ENCODE data around the gene CWH43. TPM values are rescaled to one million over a fixed set of nuclear protein-coding genes. Genes with fewer than 3 reads are reported as not detected.
A peak's percentile ranks its signal among the peaks of the same experiment; 100 is the strongest.
"Not testable (repeated sequence)": the region's sequence is repeated elsewhere in the genome, so short reads cannot be mapped to it uniquely, and the experiment has no call there.

Gene CWH43
- polyA plus RNA-seq, 6 donors from 2014 or later, result not detected

DNA sequence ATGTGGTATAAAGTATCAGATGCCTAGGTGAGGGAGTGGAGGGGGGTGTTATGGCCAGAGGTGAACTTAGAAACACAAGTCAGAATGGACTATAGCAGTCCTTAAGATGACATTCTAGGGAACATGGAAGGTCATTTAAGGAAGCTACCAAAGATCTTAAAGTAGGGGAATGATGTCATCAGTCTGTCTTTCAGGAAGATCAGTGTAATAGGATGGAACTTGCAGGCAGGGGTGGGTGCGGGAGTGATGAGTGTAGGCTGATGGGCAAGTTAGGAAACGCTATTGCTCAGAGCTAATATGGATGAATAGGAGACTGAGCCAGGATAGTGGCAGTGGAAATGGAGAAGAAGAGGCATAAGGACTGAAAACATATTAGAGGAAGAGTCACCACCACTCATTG, 27.5 kb upstream of the CWH43 start:
- DNase-seq (no peak), ATAC-seq (ENCODE audit: low read depth in 2 of 2) (no peak)
- no peaks in the 10 kb centered on the region for H3K9me3 Mint-ChIP-seq
- no peaks in the 10 kb centered on the region for H3K36me3 Mint-ChIP-seq
- peaks cover 5 to 31% (median 26%) of the 10 kb centered on the region in 3 donors for H3K27me3 Mint-ChIP-seq
- no peak overlapping the region for H3K27ac Mint-ChIP-seq
- no peak overlapping the region for H3K4me3 Mint-ChIP-seq
- peaks cover 0 to 2% (median 0%) of the 10 kb centered on the region in 3 donors for H3K4me1 Mint-ChIP-seq

GRCh38 chr4:48960988-48961635, 25.0 kb upstream of the CWH43 start:
- DNase-seq, result no peak
- Mint-ChIP-seq H3K4me3 (no peak overlapping the region), H3K9me3 (no peaks in the 10 kb centered on the region), H3K4me1 (no peaks in the 10 kb centered on the region), H3K27ac (peak overlapping the region in 1 of 6 donors; percentile 1), H3K27me3 (peaks cover 5 to 19% (median 16%) of the 10 kb centered on the region in 3 donors), H3K36me3 (no peaks in the 10 kb centered on the region)
- no peak for ATAC-seq (ENCODE audit: low read depth in 2 of 2)

GRCh38 chr4:48962636-48963035, 23.4 kb upstream of the CWH43 start:
- ATAC-seq (ENCODE audit: low read depth in 2 of 2) (no peak), DNase-seq (no peak)
- no peaks in the 10 kb centered on the region for H3K9me3 Mint-ChIP-seq
- H3K36me3 Mint-ChIP-seq, result no peaks in the 10 kb centered on the region
- peaks cover 5 to 16% (median 13%) of the 10 kb centered on the region in 3 donors for H3K27me3 Mint-ChIP-seq
- H3K4me1 Mint-ChIP-seq, result no peaks in the 10 kb centered on the region
- no peak overlapping the region for H3K4me3 Mint-ChIP-seq
- H3K27ac Mint-ChIP-seq, result no peak overlapping the region

GRCh38 chr4:48963042-48963679, 22.9 kb upstream of the CWH43 start:
- Mint-ChIP-seq H3K36me3 (no peaks in the 10 kb centered on the region), H3K4me1 (no peaks in the 10 kb centered on the region), H3K4me3 (no peak overlapping the region), H3K27ac (no peak overlapping the region), H3K9me3 (no peaks in the 10 kb centered on the region), H3K27me3 (peaks cover 5 to 15% (median 13%) of the 10 kb centered on the region in 3 donors)
- ATAC-seq (ENCODE audit: low read depth in 2 of 2), result peak; percentile 75 to 89
- DNase-seq, result peak; percentile 63

DNA sequence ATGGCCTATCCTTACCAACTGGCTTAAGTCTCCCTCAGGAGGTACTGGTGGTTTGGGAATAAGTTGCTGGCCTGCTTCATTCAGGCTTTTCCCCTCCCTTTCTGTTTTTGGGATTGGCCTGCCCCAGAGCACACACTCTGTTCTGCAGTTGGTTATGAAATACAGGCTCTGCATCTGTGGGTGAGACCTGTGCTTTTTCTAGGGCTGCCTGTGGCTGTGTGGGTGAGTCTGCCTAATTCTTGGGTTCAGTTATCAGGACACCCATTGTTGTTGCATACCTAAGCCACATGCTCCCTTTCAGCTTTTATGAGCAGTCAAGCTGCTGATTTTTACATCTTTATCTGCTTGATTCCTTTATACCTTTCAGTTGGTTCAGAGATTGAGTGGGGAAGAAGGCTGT, 19.0 kb upstream of the CWH43 start:
- no peaks in the 10 kb centered on the region for H3K4me1 Mint-ChIP-seq
- H3K27ac Mint-ChIP-seq, result no peak overlapping the region
- ATAC-seq (ENCODE audit: low read depth in 2 of 2) (no peak), DNase-seq (no peak)
- H3K4me3 Mint-ChIP-seq, result no peak overlapping the region
- peaks cover 3 to 19% (median 17%) of the 10 kb centered on the region in 3 donors for H3K27me3 Mint-ChIP-seq
- H3K36me3 Mint-ChIP-seq, result no peaks in the 10 kb centered on the region
- no peaks in the 10 kb centered on the region for H3K9me3 Mint-ChIP-seq

DNA sequence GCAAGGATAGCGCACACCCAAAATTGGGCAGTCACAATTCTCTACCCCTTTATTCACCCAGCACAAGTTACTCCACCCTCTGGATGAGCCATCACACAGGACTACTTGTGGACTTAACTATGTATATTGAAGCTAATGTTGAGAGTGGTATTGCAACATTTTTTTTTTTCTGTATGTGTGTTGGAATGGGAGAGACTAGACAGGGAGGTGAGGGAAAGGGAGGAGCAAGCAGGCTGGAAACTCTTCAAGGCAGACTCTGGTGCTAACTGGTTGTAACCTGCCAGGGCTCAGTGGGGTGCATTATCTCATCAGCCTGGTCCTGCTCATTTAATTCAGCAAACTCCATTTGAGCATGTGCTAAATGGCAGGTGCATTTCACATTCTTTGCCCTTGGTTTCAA, 18.4 kb upstream of the CWH43 start:
- no peaks in the 10 kb centered on the region for H3K4me1 Mint-ChIP-seq
- H3K27ac Mint-ChIP-seq, result no peak overlapping the region
- H3K4me3 Mint-ChIP-seq, result no peak overlapping the region
- no peak for DNase-seq
- no peaks in the 10 kb centered on the region for H3K9me3 Mint-ChIP-seq
- H3K36me3 Mint-ChIP-seq, result no peaks in the 10 kb centered on the region
- H3K27me3 Mint-ChIP-seq, result peaks cover 3 to 22% (median 17%) of the 10 kb centered on the region in 3 donors
- ATAC-seq (ENCODE audit: low read depth in 2 of 2), result no peak

DNA sequence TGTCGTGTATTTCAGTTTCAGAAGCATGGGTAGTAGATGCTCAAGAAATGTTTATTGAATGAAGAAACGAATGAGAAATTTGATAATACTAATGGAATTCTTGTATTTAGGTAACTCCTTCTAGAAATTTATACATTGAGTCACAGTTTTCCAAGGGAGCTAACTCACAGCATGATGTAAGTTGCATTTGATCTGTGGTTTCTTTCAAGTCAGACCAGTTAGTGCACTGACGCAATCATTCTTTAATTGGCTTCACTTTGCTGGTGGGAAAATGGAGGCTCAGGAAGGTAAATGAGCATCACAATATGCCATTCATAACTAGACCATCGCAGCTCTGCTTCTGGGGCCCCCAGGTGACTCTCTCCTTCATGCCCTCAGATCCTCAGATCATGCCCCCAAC, 17.3 kb upstream of the CWH43 start:
- Mint-ChIP-seq H3K9me3 (no peaks in the 10 kb centered on the region), H3K27ac (peak overlapping the region in 1 of 6 donors; percentile 35), H3K36me3 (no peaks in the 10 kb centered on the region), H3K4me3 (no peak overlapping the region), H3K27me3 (peaks cover 3 to 31% (median 23%) of the 10 kb centered on the region in 3 donors), H3K4me1 (no peaks in the 10 kb centered on the region)
- DNase-seq, result no peak
- no peak for ATAC-seq (ENCODE audit: low read depth in 2 of 2)

DNA sequence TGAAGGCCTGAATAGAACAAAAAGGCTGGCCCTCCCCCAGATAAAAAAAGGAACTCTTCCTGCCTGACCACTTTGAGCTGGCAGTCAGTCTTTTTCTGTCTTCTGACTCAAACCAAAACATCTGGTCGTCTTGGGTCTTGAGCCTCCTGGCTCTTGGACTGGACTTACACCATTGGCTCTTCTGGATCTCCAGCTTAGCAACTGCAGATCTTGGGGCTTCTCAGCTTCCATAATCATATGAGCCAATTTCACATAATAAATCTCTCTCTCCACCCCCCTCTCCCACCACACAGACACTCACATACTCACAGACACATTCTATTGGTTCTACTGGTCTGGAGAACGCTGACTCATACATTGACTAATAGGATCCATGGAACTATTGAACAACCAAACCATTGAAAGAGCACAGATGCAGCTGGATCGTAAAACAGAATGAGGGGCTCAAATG, 15.6 kb upstream of the CWH43 start:
- no peaks in the 10 kb centered on the region for H3K36me3 Mint-ChIP-seq
- ATAC-seq (ENCODE audit: low read depth in 2 of 2), result no peak

DNA sequence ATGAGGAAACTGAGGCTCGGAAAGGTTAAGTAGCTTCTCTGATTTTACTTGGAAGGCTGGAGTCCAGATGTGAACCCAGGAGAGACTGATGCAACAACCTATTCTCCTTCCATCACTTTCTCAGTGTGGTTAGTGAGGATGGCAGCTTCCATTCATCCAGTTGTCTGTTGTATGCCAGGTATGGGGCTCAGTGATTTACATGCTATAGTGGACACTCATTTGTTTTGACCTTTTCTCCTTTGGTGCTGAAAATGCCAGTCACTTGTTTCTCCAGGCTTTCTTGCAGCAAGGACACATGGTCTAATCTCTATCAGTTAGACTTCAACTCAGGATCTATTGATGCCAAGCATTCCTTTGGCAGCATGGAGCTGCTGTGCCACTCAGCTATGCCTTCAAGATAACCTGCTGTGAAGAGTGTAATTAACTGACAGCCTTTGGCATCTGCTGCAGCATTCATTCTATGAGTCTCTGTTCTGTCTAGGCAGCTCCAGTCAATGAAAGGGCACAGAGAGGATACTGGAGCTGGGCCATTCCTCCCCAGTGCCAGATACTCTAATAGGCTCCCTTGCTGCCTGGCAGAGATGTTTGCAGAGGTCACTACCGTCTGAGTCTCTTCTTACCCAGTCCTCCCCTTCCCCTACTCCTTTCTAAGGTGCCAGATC, 11.0 kb upstream of the CWH43 start:
- ATAC-seq (ENCODE audit: low read depth in 2 of 2), result no peak
- no peak for DNase-seq
- peaks cover 0 to 4% (median 0%) of the 10 kb centered on the region in 3 donors for H3K4me1 Mint-ChIP-seq

More for the DNA sequence above, 15.6 kb upstream of the CWH43 start:
- no peak for DNase-seq
- Mint-ChIP-seq H3K4me1 (no peaks in the 10 kb centered on the region), H3K4me3 (no peak overlapping the region), H3K27ac (no peak overlapping the region), H3K9me3 (no peaks in the 10 kb centered on the region), H3K27me3 (peaks cover 8 to 47% (median 28%) of the 10 kb centered on the region in 3 donors)

DNA sequence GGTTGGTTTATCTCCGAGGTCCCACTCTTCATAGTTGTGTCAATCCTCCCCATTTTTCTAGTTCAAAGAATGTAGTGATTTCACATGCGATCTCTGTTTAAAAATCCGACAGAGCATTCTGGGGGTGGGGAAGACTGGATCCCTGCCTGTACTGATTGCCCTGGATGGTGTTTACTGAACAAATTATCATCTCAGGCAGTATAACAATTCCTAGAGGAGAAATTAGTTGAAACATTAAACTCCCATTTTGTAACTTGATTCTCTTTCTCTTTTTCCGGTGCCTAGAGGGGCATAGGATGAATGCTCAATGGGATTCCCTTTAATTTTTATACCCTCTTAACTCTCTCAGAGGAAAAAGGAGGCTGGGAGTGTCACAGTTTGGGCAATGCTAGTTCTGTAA, 10.0 kb upstream of the CWH43 start:
- ATAC-seq (ENCODE audit: low read depth in 2 of 2) (no peak), DNase-seq (no peak)
- Mint-ChIP-seq H3K27ac (no peak overlapping the region), H3K27me3 (peaks cover 7 to 57% (median 38%) of the 10 kb centered on the region in 3 donors), H3K4me1 (peaks cover 0 to 4% (median 0%) of the 10 kb centered on the region in 3 donors), H3K4me3 (no peak overlapping the region), H3K9me3 (no peaks in the 10 kb centered on the region), H3K36me3 (no peaks in the 10 kb centered on the region)

More for the DNA sequence above, 11.0 kb upstream of the CWH43 start:
- Mint-ChIP-seq H3K36me3 (no peaks in the 10 kb centered on the region), H3K27ac (no peak overlapping the region), H3K27me3 (peaks cover 10 to 65% (median 44%) of the 10 kb centered on the region in 3 donors), H3K4me3 (no peak overlapping the region), H3K9me3 (no peaks in the 10 kb centered on the region)

DNA sequence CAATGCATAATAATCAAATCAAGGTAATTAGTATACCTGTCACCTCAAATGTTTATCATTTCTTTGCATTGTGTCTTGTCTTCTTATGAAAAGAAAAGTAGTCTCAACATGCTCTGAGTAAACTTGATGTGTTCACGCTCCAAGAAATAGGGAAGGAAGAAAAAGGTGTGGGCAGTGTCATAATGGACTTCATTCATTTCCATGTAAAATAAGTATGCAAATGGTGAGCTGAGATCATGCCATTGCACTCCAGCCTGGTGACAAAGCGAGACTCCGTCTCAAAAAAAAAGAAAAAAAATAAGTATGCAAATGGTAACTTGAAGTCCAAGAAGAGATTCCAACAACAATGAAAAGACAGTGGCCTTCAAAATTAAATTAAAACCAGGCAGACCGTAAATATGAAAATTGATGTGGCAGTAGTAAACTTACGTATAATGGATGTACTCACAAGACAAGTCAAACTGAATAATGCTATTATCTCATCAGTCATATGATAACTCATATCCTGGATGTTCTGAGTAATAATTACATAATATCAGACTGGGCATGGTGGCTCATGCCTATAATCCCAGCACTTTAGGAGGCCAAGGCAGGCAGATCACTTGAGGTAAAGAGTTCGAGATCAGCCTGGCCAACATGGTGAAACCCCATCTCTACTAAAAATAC, 6.0 kb upstream of the CWH43 start:
- H3K36me3 Mint-ChIP-seq, result peaks cover 0 to 6% of the 10 kb centered on the region in 2 donors
- peaks cover 32 to 51% (median 47%) of the 10 kb centered on the region in 3 donors for H3K27me3 Mint-ChIP-seq

DNA sequence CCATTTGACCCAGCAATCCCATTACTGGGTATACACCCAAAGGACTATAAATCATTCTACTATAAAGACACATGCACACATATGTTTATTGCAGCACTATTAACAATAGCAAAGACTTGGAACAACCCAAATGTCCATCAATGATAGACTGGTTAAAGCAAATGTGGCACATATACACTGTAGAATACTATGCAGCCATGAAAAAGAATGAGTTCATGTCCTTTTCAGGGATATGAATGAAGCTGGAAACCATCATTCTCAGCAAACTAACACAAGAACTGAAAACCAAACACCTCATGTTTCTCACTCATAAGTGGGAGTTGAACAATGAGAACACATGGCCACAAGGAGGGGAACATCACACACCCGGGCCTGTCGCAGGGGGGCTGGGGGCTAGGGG, 2.1 kb upstream of the CWH43 start:
- peaks cover 0 to 18% (median 9%) of the 10 kb centered on the region in 7 donors for H3K9me3 Mint-ChIP-seq
- H3K4me3 Mint-ChIP-seq, result peak overlapping the region in 1 of 8 donors; percentile 34
- H3K27me3 Mint-ChIP-seq, result peaks cover 46 to 63% (median 52%) of the 10 kb centered on the region in 3 donors
- H3K36me3 Mint-ChIP-seq; H3K4me1 Mint-ChIP-seq; DNase-seq; H3K27ac Mint-ChIP-seq; ATAC-seq (ENCODE audit: low read depth in 2 of 2): not testable (repeated sequence)

More for the DNA sequence above, 6.0 kb upstream of the CWH43 start:
- H3K27ac Mint-ChIP-seq, result no peak overlapping the region
- no peak overlapping the region for H3K4me3 Mint-ChIP-seq
- peaks cover 0 to 4% (median 0%) of the 10 kb centered on the region in 3 donors for H3K4me1 Mint-ChIP-seq
- H3K9me3 Mint-ChIP-seq, result peaks cover 0 to 18% (median 9%) of the 10 kb centered on the region in 7 donors
- ATAC-seq (ENCODE audit: low read depth in 2 of 2) (no peak), DNase-seq (no peak)

DNA sequence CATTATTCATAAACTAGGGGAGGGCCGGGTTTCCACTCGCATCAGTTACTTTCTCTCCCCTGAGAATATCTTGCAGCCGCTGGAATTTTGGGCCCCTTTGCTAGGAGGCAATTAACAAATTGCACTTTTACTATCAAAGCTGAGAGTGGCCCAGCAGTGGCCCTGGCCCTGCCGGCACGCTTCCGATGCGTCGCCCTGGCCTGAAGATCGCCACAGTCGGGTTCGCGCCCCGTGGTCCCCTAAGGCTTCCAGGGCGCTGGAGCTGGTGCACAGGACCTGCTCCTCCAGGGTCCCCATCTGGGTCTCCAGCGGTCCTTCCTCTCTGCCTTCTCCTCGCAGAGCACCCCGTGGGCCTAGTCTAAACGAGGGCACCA, 486 bp upstream of the CWH43 start:
- peaks cover 55 to 61% (median 56%) of the 10 kb centered on the region in 3 donors for H3K27me3 Mint-ChIP-seq
- H3K9me3 Mint-ChIP-seq, result peaks cover 0 to 24% (median 9%) of the 10 kb centered on the region in 7 donors
- DNase-seq (no peak), ATAC-seq (ENCODE audit: low read depth in 2 of 2) (no peak)
- peaks cover 0 to 6% of the 10 kb centered on the region in 2 donors for H3K36me3 Mint-ChIP-seq
- no peak overlapping the region for H3K4me3 Mint-ChIP-seq
- H3K27ac Mint-ChIP-seq, result no peak overlapping the region
- no peaks in the 10 kb centered on the region for H3K4me1 Mint-ChIP-seq
